ENCODE measurements around the gene CPNE2. TPM values are rescaled to one million over a fixed set of nuclear protein-coding genes. Genes with fewer than 3 reads are reported as not detected.
A peak's percentile ranks its signal among the peaks of the same experiment; 100 is the strongest.
"Not testable (repeated sequence)": the region's sequence is repeated elsewhere in the genome, so short reads cannot be mapped to it uniquely, and the experiment has no call there.

The CPNE2 gene
- total RNA-seq, 1 donor from 2014 or later: 64.5 TPM

DNA sequence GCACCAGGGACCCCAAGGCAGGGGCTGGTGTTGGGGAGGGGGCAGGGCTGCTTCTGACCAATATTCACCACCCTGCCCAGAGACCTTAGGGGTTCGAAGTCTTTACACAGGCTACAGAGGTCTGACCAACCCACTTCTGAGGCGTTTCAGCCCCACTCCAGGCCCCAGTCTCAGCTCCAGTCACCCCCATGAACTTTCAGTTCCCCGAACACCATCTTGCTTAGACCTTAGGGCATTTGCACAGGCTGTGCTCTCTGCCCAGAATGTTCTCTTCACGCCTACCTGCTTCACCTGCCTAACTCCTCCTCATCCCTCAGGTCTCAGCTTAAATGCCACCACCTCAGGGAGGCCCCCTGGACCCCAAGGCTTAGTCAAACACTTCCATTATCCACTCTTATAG, 25.8 kb upstream of the CPNE2 start:
- no peaks in the 10 kb centered on the region for H3K9me3 ChIP-seq
- no peaks in the 10 kb centered on the region for H3K36me3 ChIP-seq
- no peak for DNase-seq
- no peak overlapping the region for H3K27ac ChIP-seq
- intact Hi-C loops (cut with DNase I): no loop called here
- ATAC-seq: no peak
- peaks cover 7% of the 10 kb centered on the region for H3K4me1 ChIP-seq
- TF ChIP-seq CTCF (IDR thresholded peaks at IDR 0.05): no peak
- H3K27me3 ChIP-seq: no peaks in the 10 kb centered on the region
- H3K4me3 ChIP-seq: no peak overlapping the region

DNA sequence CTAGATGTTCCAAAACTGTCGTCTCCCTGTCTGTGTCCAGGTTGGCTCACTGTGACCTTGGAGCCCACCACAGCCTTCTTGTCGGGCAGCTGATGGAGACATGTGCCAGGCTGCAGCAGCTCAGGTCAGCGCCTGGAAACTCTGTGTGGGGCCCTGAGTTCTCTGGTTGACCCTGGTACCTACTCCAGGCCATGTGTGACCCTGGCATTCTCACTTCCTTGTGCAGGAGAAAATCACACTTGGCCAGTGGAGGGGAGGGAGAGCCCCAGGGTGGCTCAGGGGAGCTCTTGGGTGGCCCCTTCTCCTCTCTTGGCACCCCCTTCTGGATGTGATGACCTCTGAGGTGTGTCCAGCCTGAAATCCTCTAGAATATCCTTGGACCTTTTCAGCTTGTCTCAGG, 25.0 kb upstream of the CPNE2 start:
- peaks cover 5% of the 10 kb centered on the region for H3K36me3 ChIP-seq
- no peak for DNase-seq
- no peaks in the 10 kb centered on the region for H3K9me3 ChIP-seq
- H3K27me3 ChIP-seq: no peaks in the 10 kb centered on the region
- H3K4me3 ChIP-seq: no peak overlapping the region
- no peak for ATAC-seq
- TF ChIP-seq CTCF (IDR thresholded peaks at IDR 0.05): no peak
- no peak overlapping the region for H3K27ac ChIP-seq
- intact Hi-C loops (cut with DNase I): no loop called here
- no peaks in the 10 kb centered on the region for H3K4me1 ChIP-seq

- no peaks in the 10 kb centered on the region for H3K27me3 ChIP-seq
- H3K27ac ChIP-seq: no peak overlapping the region
- TF ChIP-seq CTCF (IDR thresholded peaks at IDR 0.05): no peak
- intact Hi-C loops (cut with DNase I): no loop called here
- no peak overlapping the region for H3K4me3 ChIP-seq
- no peaks in the 10 kb centered on the region for H3K4me1 ChIP-seq
- DNase-seq (no peak), ATAC-seq (no peak)
- H3K36me3 ChIP-seq: peaks cover 5% of the 10 kb centered on the region
- H3K9me3 ChIP-seq: no peaks in the 10 kb centered on the region
Observed at GRCh38 chr16:57069053-57069452, 23.3 kb upstream of the CPNE2 start.

- H3K9me3 ChIP-seq: no peaks in the 10 kb centered on the region
- no peaks in the 10 kb centered on the region for H3K4me1 ChIP-seq
- DNase-seq: no peak
- no peak overlapping the region for H3K27ac ChIP-seq
- peaks cover 5% of the 10 kb centered on the region for H3K36me3 ChIP-seq
- intact Hi-C loops (cut with DNase I): no loop called here
- H3K27me3 ChIP-seq: no peaks in the 10 kb centered on the region
- no peak overlapping the region for H3K4me3 ChIP-seq
- TF ChIP-seq CTCF (IDR thresholded peaks at IDR 0.05): no peak
- ATAC-seq: peak; percentile 48
Observed at GRCh38 chr16:57069635-57070370, 22.6 kb upstream of the CPNE2 start.

- Histone ChIP-seq H3K27me3 (no peaks in the 10 kb centered on the region), H3K36me3 (peaks cover 5% of the 10 kb centered on the region), H3K4me1 (no peaks in the 10 kb centered on the region), H3K9me3 (no peaks in the 10 kb centered on the region), H3K27ac (no peak overlapping the region), H3K4me3 (no peak overlapping the region)
- intact Hi-C loops (cut with DNase I): no loop called here
- no peak for TF ChIP-seq CTCF (IDR thresholded peaks at IDR 0.05)
- DNase-seq (no peak), ATAC-seq (no peak)
Observed at GRCh38 chr16:57070424-57070823, 22.0 kb upstream of the CPNE2 start.

- DNase-seq; H3K4me3 ChIP-seq; intact Hi-C loops (cut with DNase I); H3K36me3 ChIP-seq; H3K4me1 ChIP-seq; H3K27me3 ChIP-seq; ATAC-seq; H3K27ac ChIP-seq; H3K9me3 ChIP-seq: not testable (repeated sequence)
Observed at GRCh38 chr16:57071081-57071732, 21.2 kb upstream of the CPNE2 start.
